SU-DHL-6 (cell line): Measurements from ENCODE around the gene KANK2.

Experiments
- H2AFZ ChIP-seq: fragments of 200-600 bp; sonication (generic); 2 replicates; pipeline ENCODE4 v1.6.1; 2014; ENCODE audit warnings: low read depth, mild to moderate bottlenecking, moderate library complexity, mixed read lengths, antibody characterized with exemption, low read length; ENCODE audit not compliant: severe bottlenecking
- H3F3A ChIP-seq: fragments of 200-600 bp; shearing (Covaris generic); 2 replicates; pipeline ENCODE4 v1.6.0; 2016; ENCODE audit warnings: antibody characterized with exemption, mild to moderate bottlenecking; ENCODE audit not compliant: insufficient read depth
- H3K27ac ChIP-seq: fragments of 200-600 bp; sonication (generic); 2 replicates; pipeline ENCODE4 v1.5.1; 2016; ENCODE audit warnings: low read depth, mild to moderate bottlenecking, low read length, moderate library complexity, mixed read lengths
- H3K27me3 ChIP-seq: fragments of 200-600 bp; sonication (generic), shearing (Covaris generic); 2 replicates; pipeline ENCODE4 v1.6.0; 2014; ENCODE audit warnings: mild to moderate bottlenecking, low read length
- H3K36me3 ChIP-seq: fragments of 200-600 bp; sonication (generic); 2 replicates; pipeline ENCODE4 v1.6.1; 2014; ENCODE audit warnings: mild to moderate bottlenecking, low read length, mixed read lengths
- H3K4me2 ChIP-seq: fragments of 300-600, 200-600 bp; shearing (Covaris generic), sonication (generic); 2 replicates; pipeline ENCODE4 v1.6.0; 2014; ENCODE audit warnings: low read length, low read depth, mild to moderate bottlenecking; ENCODE audit not compliant: poor library complexity, severe bottlenecking
- H3K4me3 ChIP-seq: fragments of 200-600 bp; sonication (generic); 2 replicates; pipeline ENCODE4 v1.5.1; 2014; ENCODE audit warnings: antibody characterized with exemption, low read length, mild to moderate bottlenecking, mixed read lengths; ENCODE audit not compliant: insufficient read depth, poor library complexity, severe bottlenecking
- H3K79me2 ChIP-seq: fragments of 200-600 bp; sonication (generic); 2 replicates; pipeline ENCODE4 v1.6.1; 2014; ENCODE audit warnings: mild to moderate bottlenecking, low read length, moderate library complexity; ENCODE audit not compliant: insufficient read depth
- H3K9ac ChIP-seq: fragments of 200-600 bp; sonication (generic); 2 replicates; pipeline ENCODE4 v1.7.0; 2014; ENCODE audit warnings: mild to moderate bottlenecking, low read length
- H3K9me2 ChIP-seq: fragments of 200-600 bp; sonication (generic); replicated peaks from 2 replicates; pipeline ENCODE4 v1.6.1; 2014; ENCODE audit warnings: low read length; ENCODE audit not compliant: insufficient read depth
- H3K9me3 ChIP-seq: fragments of 200-600 bp; sonication (generic); 2 replicates; pipeline ENCODE4 v1.6.1; 2014; ENCODE audit warnings: low read length, mixed read lengths; ENCODE audit not compliant: insufficient read depth
- H4K20me1 ChIP-seq: fragments of 200-600 bp; sonication (generic); 2 replicates; pipeline ENCODE4 v1.6.1; 2014; ENCODE audit warnings: low read depth, mild to moderate bottlenecking, antibody characterized with exemption, low read length, moderate library complexity, mixed read lengths
- CTCF ChIP-seq: fragments of 200-600 bp; sonication (generic); IDR thresholded peaks from one replicate; pipeline ENCODE4 v1.5.1; 2017; ENCODE audit warnings: antibody characterized with exemption, mild to moderate bottlenecking, low read length, moderate library complexity; ENCODE audit not compliant: insufficient read depth, poor library complexity, severe bottlenecking
- EZH2phosphoT487 ChIP-seq: fragments of 200-600 bp; sonication (generic), shearing (Covaris generic); conservative IDR thresholded peaks from 2 replicates; pipeline ENCODE4 v1.6.1; 2018; ENCODE audit warnings: mild to moderate bottlenecking, antibody characterized with exemption, low read length, moderate library complexity, mixed read lengths

KANK2 gene

GRCh38 chr19:11190501-11190900, 6.8 kb downstream of the KANK2 start:
- Histone ChIP-seq H3K9me2 (no peaks in the 10 kb centered on the region), H3K27ac (peak overlapping the region; percentile 31), H2AFZ (no peak overlapping the region), H3K36me3 (no peaks in the 10 kb centered on the region), H3K27me3 (no peaks in the 10 kb centered on the region), H4K20me1 (no peaks in the 10 kb centered on the region), H3F3A (0 out of 2 replicates have a peak, but pooled peaks cover 4% of the 10 kb centered on the region), H3K9ac (no peak overlapping the region), H3K9me3 (no peaks in the 10 kb centered on the region), H3K4me3 (no peak overlapping the region), H3K4me2 (no peak overlapping the region), H3K79me2 (no peaks in the 10 kb centered on the region)
- no peak for TF ChIP-seq EZH2phosphoT487
- no peak for TF ChIP-seq CTCF

- Histone ChIP-seq H3K9me3 (no peaks in the 10 kb centered on the region), H3K27ac (no peak overlapping the region), H3K36me3 (no peaks in the 10 kb centered on the region), H3F3A (0 out of 2 replicates have a peak, but pooled peaks cover 4% of the 10 kb centered on the region), H2AFZ (no peak overlapping the region), H3K27me3 (no peaks in the 10 kb centered on the region), H3K9me2 (no peaks in the 10 kb centered on the region), H3K79me2 (no peaks in the 10 kb centered on the region), H3K4me2 (no peak overlapping the region), H3K4me3 (no peak overlapping the region), H4K20me1 (no peaks in the 10 kb centered on the region), H3K9ac (no peak overlapping the region)
- TF ChIP-seq CTCF = no peak
- no peak for TF ChIP-seq EZH2phosphoT487
These were observed 9.9 kb downstream of the KANK2 start for GRCh38 chr19:11187441-11187840.

GRCh38 chr19:11182994-11183393, 14.4 kb downstream of the KANK2 start:
- no peak overlapping the region for H3K9ac ChIP-seq
- no peak overlapping the region for H3K27ac ChIP-seq
- no peak overlapping the region for H3K4me3 ChIP-seq
- TF ChIP-seq EZH2phosphoT487 (no peak), CTCF (no peak)
- no peaks in the 10 kb centered on the region for H3K27me3 ChIP-seq
- H3K4me2 ChIP-seq = no peak overlapping the region
- H3K36me3 ChIP-seq = no peaks in the 10 kb centered on the region
- no peaks in the 10 kb centered on the region for H3K9me3 ChIP-seq
- H3K79me2 ChIP-seq = no peaks in the 10 kb centered on the region
- no peak overlapping the region for H2AFZ ChIP-seq
- H3K9me2 ChIP-seq = no peaks in the 10 kb centered on the region
- H4K20me1 ChIP-seq = no peaks in the 10 kb centered on the region
- H3F3A ChIP-seq = peaks cover 11% of the 10 kb centered on the region
